OCI-LY3 (cell line): ENCODE measurements around the gene CDH15.
A peak's percentile ranks its signal among the peaks of the same experiment; 100 is the strongest.

Experiments
- H2AFZ ChIP-seq: fragments of 200-600, 300-600 bp; shearing (Covaris generic); 2 replicates; pipeline ENCODE4 v1.6.0; 2014; ENCODE audit warnings: antibody characterized with exemption, low read depth, low read length
- H3K27ac ChIP-seq: fragments of 200-600, 300-600 bp; sonication (generic); 2 replicates; pipeline ENCODE4 v1.5.1; 2014; ENCODE audit warnings: mild to moderate bottlenecking, low read length, moderate library complexity, mixed read lengths
- H3K27me3 ChIP-seq: fragments of 200-600, 300-600 bp; sonication (generic); 2 replicates; pipeline ENCODE4 v1.6.1; 2014; ENCODE audit warnings: low read depth, low read length, mixed read lengths
- H3K36me3 ChIP-seq: fragments of 200-600, 300-600 bp; sonication (generic); replicated peaks from 2 replicates; pipeline ENCODE3; 2014; ENCODE audit warnings: low read depth, low read length, mixed read lengths
- H3K4me1 ChIP-seq: fragments of 300-600, 200-600 bp; sonication (generic); 2 replicates; pipeline ENCODE4 v1.6.1; 2014; ENCODE audit warnings: low read length, mixed read lengths
- H3K4me2 ChIP-seq: fragments of 200-600, 300-600 bp; sonication (generic); 2 replicates; pipeline ENCODE4 v1.6.1; 2014; ENCODE audit warnings: low read length, mixed read lengths
- H3K4me3 ChIP-seq: fragments of 300-600, 200-600 bp; sonication (generic); 2 replicates; pipeline ENCODE4 v1.5.1; 2014; ENCODE audit warnings: antibody characterized with exemption, mild to moderate bottlenecking, low read length, moderate library complexity
- H3K79me2 ChIP-seq: fragments of 300-600, 200-600 bp; shearing (Covaris generic); 2 replicates; pipeline ENCODE4 v1.6.1; 2014; ENCODE audit warnings: mild to moderate bottlenecking, low read length, mixed read lengths
- H3K9ac ChIP-seq: fragments of 300-600, 200-600 bp; shearing (Covaris generic); 2 replicates; pipeline ENCODE4 v1.6.0; 2014; ENCODE audit warnings: mild to moderate bottlenecking, low read length, moderate library complexity
- H3K9me3 ChIP-seq: fragments of 200-600, 300-600 bp; shearing (Covaris generic); 2 replicates; pipeline ENCODE4 v1.6.1; 2014; ENCODE audit warnings: low read length, mixed read lengths; ENCODE audit not compliant: insufficient read depth
- H4K20me1 ChIP-seq: fragments of 200-600, 300-600 bp; sonication (generic); 2 replicates; pipeline ENCODE4 v1.6.1; 2016; ENCODE audit warnings: low read length, mixed read lengths; ENCODE audit not compliant: insufficient read depth
- CTCF ChIP-seq: fragments of 200-600, 300-600 bp; sonication (generic); IDR thresholded peaks from 2 replicates; pipeline ENCODE4 v1.5.1; 2014; ENCODE audit warnings: antibody characterized with exemption, low read length, low read depth
- EZH2phosphoT487 ChIP-seq: fragments of 200-600 bp; shearing (Covaris generic); IDR thresholded peaks from 2 replicates; pipeline ENCODE4 v1.6.1; 2018; ENCODE audit warnings: antibody characterized with exemption, mixed run types, low read depth

CDH15 gene

GRCh38 chr16:89170346-89171215 is 967 bp upstream of the CDH15 start:
- Histone ChIP-seq H3K4me2 (peak overlapping the region; percentile 99), H3K36me3 (no peaks in the 10 kb centered on the region), H3K4me1 (peaks cover 33% of the 10 kb centered on the region), H4K20me1 (no peaks in the 10 kb centered on the region; the same call in 1 of the 2 replicates), H3K27ac (no peak overlapping the region), H3K79me2 (no peaks in the 10 kb centered on the region), H2AFZ (peak overlapping the region; percentile 86), H3K27me3 (peaks cover 45% of the 10 kb centered on the region), H3K9ac (peak overlapping the region; percentile 42; the same call in 1 of the 2 replicates), H3K9me3 (no peaks in the 10 kb centered on the region), H3K4me3 (peak overlapping the region; percentile 78)
- 0 out of 2 replicates have a peak, but pooled peaks have one; percentile 10 for TF ChIP-seq CTCF
- TF ChIP-seq EZH2phosphoT487, result no peak

GRCh38 chr16:89172171-89172527 is 601 bp downstream of the CDH15 start:
- no peaks in the 10 kb centered on the region; the same call in 1 of the 2 replicates for H4K20me1 ChIP-seq
- peaks cover 45% of the 10 kb centered on the region for H3K27me3 ChIP-seq
- H3K36me3 ChIP-seq, result no peaks in the 10 kb centered on the region
- H3K79me2 ChIP-seq, result no peaks in the 10 kb centered on the region
- H3K9ac ChIP-seq, result no peak overlapping the region
- TF ChIP-seq EZH2phosphoT487 (no peak), CTCF (no peak)
- H3K4me3 ChIP-seq, result no peak overlapping the region
- peaks cover 30% of the 10 kb centered on the region for H3K4me1 ChIP-seq
- no peaks in the 10 kb centered on the region for H3K9me3 ChIP-seq
- no peak overlapping the region for H2AFZ ChIP-seq
- no peak overlapping the region for H3K4me2 ChIP-seq
- no peak overlapping the region for H3K27ac ChIP-seq

GRCh38 chr16:89172528-89173173 is 1.1 kb downstream of the CDH15 start:
- Histone ChIP-seq H3K27me3 (peaks cover 45% of the 10 kb centered on the region), H3K4me2 (no peak overlapping the region), H3K79me2 (no peaks in the 10 kb centered on the region), H3K27ac (no peak overlapping the region), H3K4me1 (peaks cover 26% of the 10 kb centered on the region), H3K9me3 (no peaks in the 10 kb centered on the region), H3K9ac (no peak overlapping the region), H4K20me1 (no peaks in the 10 kb centered on the region; the same call in 1 of the 2 replicates), H3K4me3 (no peak overlapping the region), H2AFZ (no peak overlapping the region), H3K36me3 (no peaks in the 10 kb centered on the region)
- TF ChIP-seq EZH2phosphoT487, result no peak
- no peak for TF ChIP-seq CTCF
